ENCODE data around the gene ENPP3. TPM values are rescaled to one million over a fixed set of nuclear protein-coding genes. Genes with fewer than 3 reads are reported as not detected.

ENPP3 gene
- total and polyA plus RNA-seq, 10 of the 15 experiments (the other 5 are each of a cell fraction or from before 2014, with no cell fraction given), result 0.01 TPM; not detected in 9

DNA sequence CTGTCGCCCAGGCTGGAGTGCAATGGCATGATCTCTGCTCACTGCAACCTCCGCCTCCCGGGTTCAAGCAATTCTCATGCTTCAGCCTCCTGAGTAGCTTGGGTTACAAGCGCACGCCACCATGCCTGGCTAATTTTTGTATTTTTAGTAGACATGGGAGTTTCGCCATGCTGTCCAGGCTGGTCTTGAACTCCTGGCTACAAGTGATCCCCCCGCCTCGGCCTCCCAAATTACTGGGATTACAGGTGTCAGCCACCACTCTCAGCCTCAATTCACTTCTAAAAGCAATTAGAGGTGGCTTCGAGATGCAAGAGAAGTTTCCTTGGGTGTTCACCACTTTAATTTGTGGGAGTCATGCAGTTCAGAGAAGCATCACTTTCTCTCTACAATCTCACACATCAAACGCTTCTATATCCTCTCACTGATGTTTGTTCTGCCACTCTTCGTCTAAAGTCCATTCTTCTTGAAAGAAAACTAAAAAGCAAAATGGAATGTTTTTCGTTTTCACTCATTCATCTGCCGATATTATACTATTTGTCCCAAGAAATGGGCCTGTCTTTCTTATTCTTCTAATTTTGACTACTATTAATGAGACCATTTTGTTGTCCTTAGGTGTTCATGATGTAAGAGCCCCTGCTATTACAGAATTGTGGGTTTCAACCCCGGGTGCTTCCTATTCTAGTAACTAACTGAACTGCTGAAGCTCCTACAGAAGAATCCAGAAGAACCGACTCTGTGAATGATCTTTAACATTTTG lies 132.5 kb downstream of the ENPP3 start (continued):
- TF ChIP-seq SKIL (IDR thresholded peaks at IDR 0.05; ENCODE audit: low read depth, poor library complexity, severe bottlenecking) (no peak), FOXK2 (IDR thresholded peaks at IDR 0.05) (no peak), YBX1 (IDR thresholded peaks at IDR 0.05) (no peak)

DNA sequence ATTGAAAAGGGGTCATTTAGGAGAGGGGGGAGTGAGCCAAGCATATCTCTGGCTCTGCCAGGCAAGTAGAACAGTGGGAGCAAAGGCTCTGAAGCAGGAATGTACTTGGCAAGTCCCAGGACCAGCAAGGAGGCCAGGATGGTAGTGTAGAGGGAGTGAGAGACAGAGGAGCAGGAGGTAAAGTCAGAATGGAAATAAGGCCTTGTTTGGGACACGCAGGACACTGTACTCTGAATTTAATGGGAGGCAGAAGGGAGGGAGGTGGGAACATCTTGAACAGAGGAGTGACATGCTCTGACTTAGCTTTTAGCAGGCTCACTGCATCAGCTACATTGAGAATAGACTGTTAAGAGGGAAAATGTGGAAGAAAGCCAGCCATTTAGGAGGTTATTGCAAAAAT lies 133.7 kb downstream of the ENPP3 start:
- no peak for FAIRE-seq
- no peak overlapping the region for H3K9ac ChIP-seq (ENCODE audit: control insufficient read depth, insufficient read depth, low read length)
- ChIA-PET POLR2A (no interaction called here), SMC1A (ENCODE audit: uncharacterized antibody, unreplicated experiment) (no interaction called here), CTCF (interaction anchor here (0.6 kb wide), 1 partner anchor 400 kb away, joined by 3 read pairs; no protein-coding TSS in a partner anchor), RAD21 (ENCODE audit: unreplicated experiment) (no interaction called here)
- intact Hi-C loops (cut with micrococcal nuclease; ENCODE audit: unreplicated experiment) (no loop called here), in situ Hi-C loops (cut with MboI) (no loop called here)
- H4K20me1 ChIP-seq (ENCODE audit: control insufficient read depth, insufficient read depth), result no peaks in the 10 kb centered on the region
- H3K4me3 ChIP-seq, result no peak overlapping the region
- BruUV-seq (replicated peaks), result no TSS peak
- no peak overlapping the region for H2AFZ ChIP-seq (ENCODE audit: control insufficient read depth, low read depth, low read length)
- TF ChIP-seq MEF2B (IDR thresholded peaks at IDR 0.05; ENCODE audit: partially characterized antibody, poor library complexity, severe bottlenecking) (no peak), CBFB (IDR thresholded peaks at IDR 0.05; ENCODE audit: low read depth) (no peak), IRF4 (IDR thresholded peaks at IDR 0.05; ENCODE audit: low read depth, low read length) (no peak), RUNX3 (IDR thresholded peaks at IDR 0.05; ENCODE audit: low read length) (no peak)
- TF ChIP-seq, protein P1, sequence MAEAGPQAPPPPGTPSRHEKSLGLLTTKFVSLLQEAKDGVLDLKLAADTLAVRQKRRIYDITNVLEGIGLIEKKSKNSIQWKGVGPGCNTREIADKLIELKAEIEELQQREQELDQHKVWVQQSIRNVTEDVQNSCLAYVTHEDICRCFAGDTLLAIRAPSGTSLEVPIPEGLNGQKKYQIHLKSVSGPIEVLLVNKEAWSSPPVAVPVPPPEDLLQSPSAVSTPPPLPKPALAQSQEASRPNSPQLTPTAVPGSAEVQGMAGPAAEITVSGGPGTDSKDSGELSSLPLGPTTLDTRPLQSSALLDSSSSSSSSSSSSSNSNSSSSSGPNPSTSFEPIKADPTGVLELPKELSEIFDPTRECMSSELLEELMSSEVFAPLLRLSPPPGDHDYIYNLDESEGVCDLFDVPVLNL (IDR thresholded peaks at IDR 0.05; ENCODE audit: low read depth, low read length), result no peak
- TF ChIP-seq, protein P2, sequence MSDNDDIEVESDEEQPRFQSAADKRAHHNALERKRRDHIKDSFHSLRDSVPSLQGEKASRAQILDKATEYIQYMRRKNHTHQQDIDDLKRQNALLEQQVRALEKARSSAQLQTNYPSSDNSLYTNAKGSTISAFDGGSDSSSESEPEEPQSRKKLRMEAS (IDR thresholded peaks at IDR 0.05; ENCODE audit: low read depth, low read length), result no peak
- H3K27ac ChIP-seq (ENCODE audit: control insufficient read depth, insufficient read depth), result no peak overlapping the region
- H3K4me2 ChIP-seq (ENCODE audit: control insufficient read depth, insufficient read depth), result no peak overlapping the region
- no peaks in the 10 kb centered on the region for H3K4me1 ChIP-seq (ENCODE audit: control insufficient read depth, insufficient read depth, low read length)
- H3K79me2 ChIP-seq (ENCODE audit: control insufficient read depth, insufficient read depth, low read length), result no peaks in the 10 kb centered on the region
- DNase-seq (ENCODE audit: low read depth, low spot score), result no peak
- ATAC-seq, result no peak
- WGBS (ENCODE audit: insufficient coverage, insufficient replicate concordance, low lambda C conversion rate, missing lambda C conversion rate), result 13% methylated on average over 1 of the region's 1 CpG
- no peaks in the 10 kb centered on the region for H3K9me3 ChIP-seq (replicated peaks; ENCODE audit: control insufficient read depth, insufficient read depth, low read length)
- H3K36me3 ChIP-seq (ENCODE audit: control insufficient read depth in 2 of 2, insufficient read depth in 2 of 2, low read length in 1 of 2), result no peaks in the 10 kb centered on the region
- no peaks in the 10 kb centered on the region for H3K27me3 ChIP-seq (replicated peaks in 1 of 2; ENCODE audit: control insufficient read depth in 2 of 2, insufficient read depth in 2 of 2, low read length in 1 of 2)

All from GM12878 (cell line).